Left ventricle myocardium superior (tissue), 1 donor: ENCODE results near the gene MFSD6. TPM values are rescaled to one million over a fixed set of nuclear protein-coding genes. Genes with fewer than 3 reads are reported as not detected.
"Not testable (repeated sequence)": the region's sequence is repeated elsewhere in the genome, so short reads cannot be mapped to it uniquely, and the experiment has no call there.

ENCODE experiments used
- ATAC-seq: fragments of 200-7000 bp; cut with Tn5 transposase; one replicate; pipeline ENCODE4 v1.9.1; 2020; ENCODE audit warnings: mild to moderate bottlenecking, moderate library complexity
- DNase-seq: peaks from one replicate; pipeline ENCODE4 v3.0.0-alpha.2; 2020
- intact Hi-C: fragments of 100-400 bp; cut with micrococcal nuclease; formaldehyde crosslinking; loops from one replicate; pipeline ENCODE4 v1.11.0; 2022
- total RNA-seq: library from RNA; stranded (reverse); fragmentation: NEBNext Ultra II Directional; extraction: Animal tissue kit (Norgen Biotek cat#: 25700); gene quantifications from one replicate; pipeline ENCODE4 v1.2.1, GENCODE V29; 2021
- donor health status: DM: no; HTN: yes; CAD: no; lungs with severe emphysema.

Gene MFSD6
- total RNA-seq, 1 donor from 2014 or later, result 24.4 TPM

DNA sequence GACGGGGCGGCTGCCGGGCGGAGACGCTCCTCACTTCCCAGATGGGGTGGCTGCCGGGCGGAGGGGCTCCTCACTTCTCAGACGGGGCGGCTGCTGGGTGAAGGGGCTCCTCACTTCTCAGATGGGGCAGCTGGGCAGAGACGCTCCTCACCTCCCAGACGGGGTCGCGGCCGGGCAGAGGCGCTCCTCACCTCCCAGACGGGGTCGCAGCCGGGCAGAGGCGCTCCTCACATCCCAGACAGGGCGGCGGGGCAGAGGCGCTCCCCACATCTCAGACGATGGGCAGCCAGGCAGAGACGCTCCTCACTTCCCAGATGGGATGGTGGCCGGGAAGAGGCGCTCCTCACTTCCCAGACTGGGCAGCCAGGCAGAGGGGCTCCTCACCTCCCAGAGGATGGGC lies 22.7 kb downstream of the MFSD6 start:
- intact Hi-C loops, result not testable (repeated sequence)

DNA sequence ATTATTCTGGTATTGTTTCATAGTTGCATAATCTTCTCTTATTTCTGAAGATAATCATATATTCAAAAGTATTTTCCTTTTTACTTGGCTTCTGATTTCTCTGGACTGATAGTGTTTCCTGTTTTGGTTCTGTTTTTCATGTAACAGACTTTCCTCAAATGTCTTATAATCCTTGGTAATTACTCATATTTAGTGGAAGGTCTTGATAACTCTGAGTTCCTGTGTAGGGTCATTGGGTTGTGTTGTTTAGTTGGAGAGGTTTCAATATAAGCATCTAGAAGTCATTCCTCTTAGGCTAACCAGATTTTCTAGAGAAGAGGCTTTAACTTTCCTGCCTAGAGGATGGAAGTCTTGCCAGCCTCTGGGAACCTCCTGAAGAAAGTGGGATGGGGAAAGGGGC lies 23.8 kb downstream of the MFSD6 start:
- DNase-seq (no peak), ATAC-seq (no peak)
- intact Hi-C loops, result no loop called here

More for the DNA sequence above, 22.7 kb downstream of the MFSD6 start:
- not testable (repeated sequence) for DNase-seq, ATAC-seq

DNA sequence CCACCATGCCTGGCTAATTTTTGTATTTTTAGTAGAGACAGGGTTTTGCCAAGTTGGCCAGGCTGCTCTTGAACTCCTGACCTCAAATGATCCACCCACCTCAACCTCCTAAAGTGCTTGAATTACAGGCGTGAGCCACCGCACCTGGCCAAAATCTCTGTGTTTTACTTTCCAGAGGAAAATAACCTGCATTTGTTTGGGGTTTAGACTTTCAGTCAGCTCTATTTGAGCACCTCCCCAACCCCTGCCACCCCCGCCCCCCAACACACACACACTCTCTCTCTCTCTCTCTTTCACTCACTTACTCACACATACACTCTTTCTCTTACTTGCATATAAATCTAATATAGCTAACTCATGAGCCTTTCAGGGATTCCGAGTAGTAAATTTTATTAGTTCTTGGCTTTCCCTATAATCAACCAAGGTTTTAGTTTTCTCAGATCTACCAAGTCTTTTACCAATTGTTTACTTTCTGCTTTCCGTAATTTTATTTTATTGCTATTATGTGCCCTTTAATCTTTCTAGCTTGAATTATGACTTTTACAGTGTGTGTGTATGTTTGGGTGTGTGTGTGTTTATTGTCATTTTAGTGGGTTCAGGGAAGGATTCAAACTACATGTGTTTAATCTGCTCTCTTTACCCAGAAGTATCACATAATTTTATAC lies 24.5 kb downstream of the MFSD6 start:
- intact Hi-C loops, result no loop called here
- no peak for ATAC-seq
- no peak for DNase-seq

DNA sequence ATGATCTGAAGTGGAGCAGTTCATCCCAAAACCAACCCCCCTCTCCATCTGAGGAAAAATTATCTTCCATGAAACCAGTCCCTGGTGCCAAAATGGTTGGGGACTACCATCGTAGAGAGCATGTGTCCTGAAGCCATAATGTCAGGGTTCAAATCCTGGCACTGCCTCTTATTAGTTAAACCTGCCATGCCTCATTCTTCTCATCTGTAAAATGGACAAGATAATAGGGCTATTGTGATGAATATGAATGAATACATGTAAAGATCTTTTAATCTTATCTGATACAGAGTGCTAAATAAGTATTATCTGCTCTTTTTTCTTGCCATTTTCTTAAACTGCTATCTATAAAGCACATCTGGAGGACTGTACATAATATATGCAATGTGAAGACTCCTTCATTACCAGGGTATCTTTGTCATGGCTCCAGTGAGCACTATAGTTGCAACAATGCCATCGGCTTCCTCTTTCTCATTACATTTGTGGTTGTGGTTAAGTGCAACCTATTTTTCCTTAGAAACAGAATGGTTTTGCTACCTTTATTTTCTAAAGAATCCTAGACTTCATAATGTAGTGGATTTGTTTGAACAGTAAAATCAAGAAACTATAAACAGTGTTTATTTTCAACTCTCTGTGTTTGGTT lies 27.0 kb downstream of the MFSD6 start:
- intact Hi-C loops, result no loop called here
- DNase-seq, result no peak
- ATAC-seq, result no peak

DNA sequence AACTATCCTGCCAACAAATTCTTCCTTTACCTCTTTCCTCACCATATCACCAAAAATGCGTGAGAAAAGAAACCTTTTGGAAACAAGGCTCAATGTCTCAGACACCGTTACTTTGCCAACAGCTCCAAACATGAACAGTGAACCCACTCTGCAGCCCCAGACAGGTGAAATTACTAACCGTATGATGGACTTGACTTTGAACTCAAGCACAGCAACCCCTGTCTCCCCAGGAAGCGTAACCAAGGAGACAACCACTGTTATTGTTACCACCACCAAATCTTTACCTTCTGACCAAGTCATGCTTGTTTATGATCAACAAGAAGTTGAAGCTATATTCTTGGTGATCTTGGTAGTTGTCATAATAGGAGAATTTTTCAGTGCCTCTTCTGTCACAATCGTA lies 28.4 kb downstream of the MFSD6 start:
- intact Hi-C loops, result no loop called here
- ATAC-seq, result no peak
- DNase-seq, result no peak

DNA sequence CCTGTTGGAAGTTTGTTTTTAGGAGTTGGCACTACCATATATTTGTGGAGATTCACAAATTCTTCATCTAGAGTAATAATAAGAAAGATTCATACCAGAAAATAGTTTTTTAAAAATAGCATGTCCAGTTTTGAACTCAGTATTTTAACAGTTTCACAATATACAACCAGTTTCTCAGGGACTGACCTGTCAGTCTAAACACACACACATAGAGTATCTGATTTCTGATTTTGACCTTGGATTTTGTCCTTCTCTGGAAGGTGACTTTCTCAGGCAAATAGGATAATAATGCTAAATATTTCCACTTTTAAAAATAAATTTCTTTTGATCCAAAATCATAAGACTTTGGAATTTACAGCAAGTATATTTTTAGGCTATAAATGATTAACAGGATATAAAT lies 32.0 kb downstream of the MFSD6 start:
- ATAC-seq (no peak), DNase-seq (no peak)
- intact Hi-C loops, result no loop called here

DNA sequence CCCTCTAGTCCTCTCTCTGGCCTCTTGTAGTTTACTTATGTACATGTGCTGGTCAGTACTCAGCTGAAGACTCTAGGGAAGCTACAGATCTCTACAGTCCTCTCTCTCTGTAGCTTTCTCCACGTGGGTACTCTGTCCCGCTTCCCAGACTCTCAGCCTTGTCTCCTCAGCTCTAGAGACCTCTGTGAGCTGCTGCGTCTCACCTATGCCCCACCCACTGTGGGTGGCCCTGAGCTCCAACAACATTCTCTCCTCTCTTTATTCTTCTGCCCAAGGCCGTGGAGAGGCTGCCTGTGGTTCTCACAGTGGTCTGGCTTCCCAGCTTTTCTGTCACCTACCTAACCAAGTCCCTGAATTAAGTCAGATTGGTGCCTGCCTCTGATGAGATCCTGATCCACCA lies 33.4 kb downstream of the MFSD6 start:
- DNase-seq (no peak), ATAC-seq (no peak)
- intact Hi-C loops, result no loop called here

DNA sequence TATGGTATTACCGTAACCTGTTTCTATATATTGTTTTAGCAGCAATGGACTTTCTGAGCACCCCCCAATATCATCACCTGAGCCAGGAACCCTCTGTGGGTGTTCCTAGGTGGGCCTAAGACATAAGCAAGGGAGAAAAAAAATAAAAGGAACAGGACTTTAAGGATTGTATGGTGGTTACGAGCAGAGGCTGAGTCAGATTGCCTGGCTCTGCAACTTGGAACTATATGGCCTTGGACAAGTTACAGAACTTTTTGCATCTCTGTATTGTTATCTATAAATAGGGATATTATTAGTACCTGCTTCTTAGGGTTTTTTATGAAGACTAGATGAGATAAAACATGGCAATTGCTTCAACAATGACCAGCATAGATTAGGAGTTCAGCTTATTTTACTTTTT lies 34.9 kb downstream of the MFSD6 start:
- DNase-seq (no peak), ATAC-seq (peak; percentile 58)
- intact Hi-C loops, result no loop called here

DNA sequence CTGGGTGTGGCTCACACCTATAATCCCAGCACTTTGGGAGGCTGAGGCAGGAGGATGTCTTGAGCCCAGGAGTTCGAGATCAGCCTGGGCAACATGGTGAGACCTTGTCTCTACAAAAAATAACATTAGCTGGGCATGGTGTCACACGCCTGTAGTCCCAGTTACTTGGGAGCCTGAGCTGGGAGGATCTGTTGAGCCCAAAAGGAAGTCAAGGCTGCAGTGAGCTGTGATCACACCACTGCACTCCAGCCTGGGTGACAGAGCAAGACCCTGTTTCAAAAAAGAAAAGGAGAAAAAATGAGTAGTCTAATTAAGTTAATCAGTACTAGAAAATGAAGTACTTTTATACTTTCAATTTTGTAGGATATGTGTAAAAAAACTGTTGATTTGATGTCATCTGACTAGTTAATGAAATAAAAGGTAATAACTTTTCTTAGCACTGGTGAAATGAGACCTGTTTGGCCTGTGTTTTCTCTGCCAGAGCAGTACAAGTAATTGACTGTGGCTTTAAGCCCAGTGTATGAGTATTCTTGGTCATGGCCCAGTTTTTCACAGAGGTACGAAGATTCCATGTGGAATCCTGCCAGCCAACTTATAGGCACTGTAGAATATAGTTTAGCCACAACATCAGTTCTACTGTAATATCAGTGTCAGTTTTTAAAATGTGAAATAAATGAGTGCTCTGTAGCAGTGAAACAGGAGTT lies 35.8 kb downstream of the MFSD6 start:
- DNase-seq (no peak), ATAC-seq (peak; percentile 66)
- intact Hi-C loops, result no loop called here

DNA sequence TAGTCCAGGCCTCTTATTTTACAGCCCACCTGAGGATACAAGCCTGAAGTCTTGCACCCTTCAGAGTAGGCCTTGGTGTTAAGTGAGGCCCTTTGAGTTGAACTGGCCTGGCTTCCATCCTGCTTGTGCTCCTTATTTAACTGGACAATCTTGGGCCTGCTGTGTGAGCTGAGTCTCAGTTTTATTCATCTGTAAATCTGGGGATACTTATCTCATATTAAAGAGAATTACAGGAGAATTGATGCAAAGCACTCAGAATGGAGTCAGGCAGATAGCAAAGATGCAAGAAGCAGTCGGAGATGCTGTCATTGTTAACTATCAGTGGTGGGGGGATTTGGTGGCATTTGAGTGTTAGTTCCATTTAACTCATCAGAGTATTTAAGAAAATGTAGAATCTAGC lies 36.8 kb downstream of the MFSD6 start:
- DNase-seq (no peak), ATAC-seq (peak; percentile 17)
- intact Hi-C loops, result no loop called here

DNA sequence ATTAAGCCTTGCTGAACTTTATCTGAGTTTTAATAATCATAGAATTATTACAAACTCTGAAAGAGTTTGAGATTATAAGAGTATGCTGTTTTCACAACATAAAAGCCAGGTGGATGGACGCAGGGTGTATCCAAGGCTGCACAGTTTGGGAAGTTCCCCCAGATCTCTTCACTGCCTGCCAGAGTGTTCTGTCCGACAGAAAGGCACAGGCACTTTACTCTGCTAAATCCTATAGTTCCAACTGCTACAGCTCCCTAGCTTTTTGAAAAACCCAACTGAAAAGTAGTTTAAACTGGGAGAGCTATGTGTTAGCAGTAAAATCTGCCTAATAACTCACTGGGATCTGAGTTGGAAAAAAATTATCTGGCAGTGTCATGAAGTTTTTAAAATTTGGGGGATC lies 38.0 kb downstream of the MFSD6 start:
- ATAC-seq (peak; percentile 36), DNase-seq (no peak)
- intact Hi-C loops, result no loop called here

DNA sequence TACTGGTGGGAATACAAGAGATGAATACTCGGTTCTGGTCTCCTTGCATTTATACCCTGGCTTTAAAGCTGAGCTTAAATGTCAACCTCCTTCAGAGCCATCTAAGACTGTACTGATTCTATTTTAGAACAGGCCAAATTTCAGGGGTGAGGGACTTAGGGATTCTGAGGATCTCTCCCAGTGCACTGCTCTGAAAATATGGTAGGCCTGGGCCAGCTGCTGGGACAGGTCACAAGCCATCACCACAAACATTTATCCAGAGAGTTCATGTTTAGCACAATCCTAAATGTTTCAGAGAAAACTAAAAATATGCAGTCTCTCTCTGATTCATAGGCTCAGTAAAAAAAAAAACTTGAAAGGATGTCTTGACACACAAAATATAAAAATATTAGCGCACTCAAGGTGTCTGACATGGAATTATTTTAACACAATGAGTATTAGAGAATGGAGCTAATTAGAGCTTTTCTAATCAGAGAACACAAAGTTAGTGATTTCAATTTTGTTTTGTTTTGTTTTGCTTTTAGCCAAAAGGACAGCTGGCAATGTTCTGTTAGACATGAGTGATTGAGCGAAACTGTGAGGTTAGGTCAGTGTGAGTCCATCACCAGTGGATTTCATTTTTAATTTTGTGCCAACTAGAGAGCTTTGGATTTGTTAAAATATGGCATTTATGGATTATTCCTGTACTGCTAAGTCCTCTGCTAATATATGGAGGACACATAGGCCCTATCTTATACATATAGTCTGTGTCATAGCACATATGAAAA lies 38.8 kb downstream of the MFSD6 start:
- DNase-seq (no peak), ATAC-seq (peak; percentile 38)
- intact Hi-C loops, result no loop called here

DNA sequence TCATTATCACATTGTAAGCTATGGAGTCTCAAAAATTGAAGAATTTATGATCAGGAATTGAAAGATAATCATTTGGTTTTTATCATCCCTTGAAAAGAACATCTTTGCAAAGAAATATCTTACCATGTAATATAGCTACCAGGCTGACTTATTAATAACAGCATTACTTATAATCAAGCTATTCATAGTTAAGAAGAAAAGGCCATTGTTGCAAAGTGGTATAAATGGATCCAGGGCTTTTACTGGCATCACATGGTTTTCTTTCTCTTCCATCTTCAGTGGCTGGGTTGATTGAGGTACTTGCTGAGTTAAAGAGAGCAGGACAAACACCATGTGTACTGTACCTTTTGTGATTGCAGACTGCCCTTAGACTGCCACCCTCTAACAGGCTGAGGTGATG lies 39.6 kb downstream of the MFSD6 start:
- intact Hi-C loops, result no loop called here
- DNase-seq (no peak), ATAC-seq (no peak)

DNA sequence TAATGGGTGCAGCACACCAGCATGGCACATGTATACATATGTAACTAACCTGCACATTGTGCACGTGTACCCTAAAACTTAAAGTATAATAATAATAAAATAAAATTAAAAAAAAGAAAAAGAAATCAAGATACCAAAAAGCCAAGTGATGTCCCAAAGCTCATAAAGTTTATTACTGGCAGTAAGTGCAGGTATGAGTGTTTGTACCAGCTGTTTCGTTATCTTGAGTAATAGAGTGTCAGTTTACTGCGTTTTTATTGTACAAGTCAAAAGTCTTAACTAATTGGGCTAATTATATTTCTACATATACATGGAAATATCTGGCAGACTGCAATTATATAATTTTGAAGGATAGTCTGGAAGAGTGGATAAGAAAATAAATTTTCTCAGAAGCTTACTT lies 41.8 kb downstream of the MFSD6 start:
- DNase-seq (no peak), ATAC-seq (no peak)
- intact Hi-C loops, result no loop called here

DNA sequence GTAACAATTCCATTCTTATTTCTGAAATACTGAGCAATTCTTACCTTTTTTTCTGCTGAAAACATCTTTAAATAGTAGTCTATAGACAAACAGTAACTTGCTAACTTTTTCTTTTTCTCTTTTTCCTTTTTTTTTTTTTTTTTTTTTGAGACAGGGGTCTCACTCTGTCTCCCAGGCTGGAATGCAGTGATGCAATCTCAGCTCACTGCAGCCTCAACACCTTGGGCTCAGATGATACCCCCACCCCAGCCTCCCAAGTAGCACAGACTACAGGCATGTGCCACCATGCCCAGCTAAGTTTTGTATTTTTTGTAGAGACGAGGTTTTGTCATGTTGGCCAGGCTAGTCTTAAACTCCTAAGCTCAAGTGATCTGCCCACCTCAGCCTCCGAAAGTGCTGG lies 42.2 kb downstream of the MFSD6 start:
- no peak for DNase-seq
- ATAC-seq, result no peak
- intact Hi-C loops, result no loop called here

DNA sequence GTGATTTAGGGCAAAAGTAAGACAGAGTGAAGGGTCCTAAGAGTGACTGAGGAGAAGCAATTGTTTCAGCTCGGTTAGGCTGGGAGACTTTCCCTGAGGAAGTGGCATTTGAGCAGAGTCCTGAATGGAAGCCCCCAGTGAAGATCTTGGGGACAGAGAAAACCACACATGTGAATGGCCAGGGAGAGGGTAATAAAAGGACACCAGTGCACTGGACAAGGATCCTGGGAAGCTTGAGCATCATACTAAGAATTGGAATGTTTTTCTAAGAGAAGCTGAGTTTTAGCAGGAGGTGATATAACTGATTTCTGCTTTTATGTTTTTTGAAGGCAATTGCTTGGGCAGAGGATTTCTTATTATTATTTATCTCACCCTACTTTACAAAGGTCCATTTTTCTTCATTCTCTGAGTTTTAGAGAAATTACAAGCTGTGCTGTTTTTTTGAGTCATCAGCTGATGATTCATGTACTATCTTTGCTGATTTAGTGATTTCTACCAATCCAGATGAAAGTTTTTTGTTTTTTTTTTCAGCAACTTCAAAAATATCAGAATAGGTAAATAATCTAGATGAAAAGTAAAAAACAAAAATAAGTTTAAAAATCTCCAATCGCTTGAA lies 43.5 kb downstream of the MFSD6 start:
- ATAC-seq (no peak), DNase-seq (no peak)
- intact Hi-C loops, result no loop called here

DNA sequence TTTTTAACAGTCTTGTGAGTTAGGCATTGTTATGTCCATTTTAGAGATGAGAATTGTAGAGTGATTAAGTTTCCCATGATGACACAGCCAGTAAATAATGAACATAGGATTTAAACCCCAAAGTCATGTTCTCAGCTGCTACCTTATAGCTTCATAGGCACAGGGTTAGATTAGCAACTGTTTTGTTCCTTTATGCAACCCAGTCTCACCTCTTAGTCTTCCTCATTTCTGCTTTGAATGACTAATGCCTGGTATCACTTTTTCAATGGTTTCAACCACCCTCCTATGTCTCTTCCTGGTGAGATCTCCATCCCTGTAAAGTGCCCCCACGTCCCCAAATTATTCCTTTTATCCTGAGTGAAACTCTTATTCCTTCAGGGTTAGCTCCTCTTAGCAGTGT lies 44.3 kb downstream of the MFSD6 start:
- ATAC-seq (no peak), DNase-seq (no peak)
- intact Hi-C loops, result no loop called here

DNA sequence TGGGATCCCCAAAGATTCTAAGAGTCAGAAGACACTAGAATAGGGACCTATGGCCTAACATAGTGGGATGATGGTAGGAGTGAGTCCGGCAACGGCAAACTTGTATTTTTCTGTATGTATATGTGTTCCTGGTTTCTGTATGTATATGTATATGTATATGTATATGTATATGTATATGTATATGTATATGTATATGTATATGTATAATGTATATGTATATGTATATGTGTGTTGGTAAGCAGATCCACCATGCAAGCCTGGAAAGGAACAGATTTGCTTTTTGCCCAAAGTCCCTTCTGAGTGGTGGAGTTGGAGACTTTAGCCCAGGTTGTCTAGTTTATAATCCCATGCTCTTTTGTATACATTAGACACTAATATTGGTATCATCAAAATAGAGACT lies 46.6 kb downstream of the MFSD6 start:
- DNase-seq, result no peak
- no peak for ATAC-seq
- intact Hi-C loops, result no loop called here

DNA sequence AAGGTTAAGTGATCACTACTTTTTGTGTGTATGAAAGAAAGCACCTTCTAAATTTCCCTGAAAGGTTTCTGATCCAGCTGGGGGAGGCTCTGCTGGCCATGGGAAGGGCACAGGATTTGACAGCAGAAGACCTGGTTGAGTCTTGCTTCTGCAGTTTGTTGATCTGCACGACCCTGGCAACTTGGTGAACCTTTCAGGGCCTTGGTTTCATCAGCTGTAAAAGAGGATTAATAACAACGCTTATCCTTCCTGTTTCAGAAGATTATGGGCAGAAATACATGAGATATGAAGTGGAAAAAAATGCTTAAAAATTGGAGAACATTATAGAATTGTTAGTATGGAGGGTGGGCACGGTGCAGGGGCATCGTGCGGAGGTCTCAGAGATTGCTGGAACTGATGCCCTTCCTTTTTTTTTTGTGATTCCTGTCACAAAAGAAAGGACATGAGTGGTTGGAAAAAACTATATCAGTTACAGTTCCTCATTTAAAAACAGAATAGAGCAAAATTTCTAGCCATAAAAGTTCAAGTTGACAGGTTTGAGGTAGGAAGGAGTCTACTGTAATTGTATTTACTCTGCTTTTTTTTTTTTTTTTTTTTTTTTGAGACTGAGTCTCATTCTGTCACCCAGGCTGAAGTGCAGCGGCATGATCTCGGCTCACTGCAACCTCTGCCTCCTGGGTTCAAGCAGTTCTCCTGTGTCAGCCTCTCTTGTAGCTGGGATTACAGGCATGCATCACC lies 47.4 kb downstream of the MFSD6 start:
- ATAC-seq, result no peak
- DNase-seq, result no peak
- intact Hi-C loops, result no loop called here
